Measurements from ENCODE around the gene OSBP2. TPM values are rescaled to one million over a fixed set of nuclear protein-coding genes. Genes with fewer than 3 reads are reported as not detected.
"Not testable (repeated sequence)": the region's sequence is repeated elsewhere in the genome, so short reads cannot be mapped to it uniquely, and the experiment has no call there.

Gene OSBP2
- polyA plus RNA-seq, 2 donors: 2.5 to 2.7 TPM

- no peaks in the 10 kb centered on the region for H3K9me3 ChIP-seq (ENCODE audit: control insufficient read depth in 2 of 2, insufficient read depth in 1 of 2, low read depth in 1 of 2, low read length in 1 of 2)
- no peaks in the 10 kb centered on the region for H3K36me3 ChIP-seq (ENCODE audit: control insufficient read depth in 2 of 2, insufficient read depth in 2 of 2, low read length in 1 of 2)
- H3K27me3 ChIP-seq (ENCODE audit: control insufficient read depth in 1 of 2, insufficient read depth in 2 of 2, low read length in 2 of 2): no peaks in the 10 kb centered on the region
- no peak overlapping the region for H3K27ac ChIP-seq (ENCODE audit: low read depth in 2 of 2, low read length in 1 of 2)
- H3K4me3 ChIP-seq (ENCODE audit: low read depth in 1 of 2, low read length in 2 of 2): no peak overlapping the region
- 87 to 88% methylated on average over 6 of the region's 6 CpGs for WGBS, 2 donors
- peaks cover 0 to 3% of the 10 kb centered on the region in 2 donors for H3K4me1 ChIP-seq (ENCODE audit: control insufficient read depth in 2 of 2, insufficient read depth in 2 of 2, low read length in 1 of 2)
These were observed 37.0 kb downstream of the OSBP2 start for GRCh38 chr22:30731658-30732057.

GRCh38 chr22:30732426-30732825, 37.8 kb downstream of the OSBP2 start:
- no peak overlapping the region for H3K4me3 ChIP-seq (ENCODE audit: low read depth in 1 of 2, low read length in 2 of 2)
- peaks cover 0 to 3% of the 10 kb centered on the region in 2 donors for H3K4me1 ChIP-seq (ENCODE audit: control insufficient read depth in 2 of 2, insufficient read depth in 2 of 2, low read length in 1 of 2)
- no peaks in the 10 kb centered on the region for H3K36me3 ChIP-seq (ENCODE audit: control insufficient read depth in 2 of 2, insufficient read depth in 2 of 2, low read length in 1 of 2)
- H3K9me3 ChIP-seq (ENCODE audit: control insufficient read depth in 2 of 2, insufficient read depth in 1 of 2, low read depth in 1 of 2, low read length in 1 of 2): no peaks in the 10 kb centered on the region
- WGBS, 2 donors: 95% methylated on average over 5 of the region's 5 CpGs
- no peak overlapping the region for H3K27ac ChIP-seq (ENCODE audit: low read depth in 2 of 2, low read length in 1 of 2)
- no peaks in the 10 kb centered on the region for H3K27me3 ChIP-seq (ENCODE audit: control insufficient read depth in 1 of 2, insufficient read depth in 2 of 2, low read length in 2 of 2)

- no peak overlapping the region for H3K4me3 ChIP-seq (ENCODE audit: low read depth in 1 of 2, low read length in 2 of 2)
- H3K27me3 ChIP-seq (ENCODE audit: control insufficient read depth in 1 of 2, insufficient read depth in 2 of 2, low read length in 2 of 2): no peaks in the 10 kb centered on the region
- WGBS, 2 donors: 83% methylated on average over 7 of the region's 7 CpGs
- no peak overlapping the region for H3K27ac ChIP-seq (ENCODE audit: low read depth in 2 of 2, low read length in 1 of 2)
- no peaks in the 10 kb centered on the region for H3K36me3 ChIP-seq (ENCODE audit: control insufficient read depth in 2 of 2, insufficient read depth in 2 of 2, low read length in 1 of 2)
- peaks cover 0 to 3% of the 10 kb centered on the region in 2 donors for H3K4me1 ChIP-seq (ENCODE audit: control insufficient read depth in 2 of 2, insufficient read depth in 2 of 2, low read length in 1 of 2)
- H3K9me3 ChIP-seq (ENCODE audit: control insufficient read depth in 2 of 2, insufficient read depth in 1 of 2, low read depth in 1 of 2, low read length in 1 of 2): no peaks in the 10 kb centered on the region
These were observed 38.5 kb downstream of the OSBP2 start for GRCh38 chr22:30733181-30733631.

GRCh38 chr22:30740007-30740406, 45.3 kb downstream of the OSBP2 start:
- WGBS, 2 donors: 71% methylated on average over 7 of the region's 7 CpGs
- not testable (repeated sequence) for H3K27me3 ChIP-seq (ENCODE audit: control insufficient read depth in 1 of 2, insufficient read depth in 2 of 2, low read length in 2 of 2); H3K9me3 ChIP-seq (ENCODE audit: control insufficient read depth in 2 of 2, insufficient read depth in 1 of 2, low read depth in 1 of 2, low read length in 1 of 2); H3K27ac ChIP-seq (ENCODE audit: low read depth in 2 of 2, low read length in 1 of 2); H3K4me3 ChIP-seq (ENCODE audit: low read depth in 1 of 2, low read length in 2 of 2); H3K36me3 ChIP-seq (ENCODE audit: control insufficient read depth in 2 of 2, insufficient read depth in 2 of 2, low read length in 1 of 2); H3K4me1 ChIP-seq (ENCODE audit: control insufficient read depth in 2 of 2, insufficient read depth in 2 of 2, low read length in 1 of 2)

- not testable (repeated sequence) for H3K27ac ChIP-seq (ENCODE audit: low read depth in 2 of 2, low read length in 1 of 2); H3K4me1 ChIP-seq (ENCODE audit: control insufficient read depth in 2 of 2, insufficient read depth in 2 of 2, low read length in 1 of 2); H3K9me3 ChIP-seq (ENCODE audit: control insufficient read depth in 2 of 2, insufficient read depth in 1 of 2, low read depth in 1 of 2, low read length in 1 of 2); H3K36me3 ChIP-seq (ENCODE audit: control insufficient read depth in 2 of 2, insufficient read depth in 2 of 2, low read length in 1 of 2); H3K4me3 ChIP-seq (ENCODE audit: low read depth in 1 of 2, low read length in 2 of 2); H3K27me3 ChIP-seq (ENCODE audit: control insufficient read depth in 1 of 2, insufficient read depth in 2 of 2, low read length in 2 of 2)
- 86 to 87% methylated on average over 5 of the region's 5 CpGs for WGBS, 2 donors
These were observed 45.8 kb downstream of the OSBP2 start for GRCh38 chr22:30740511-30740910.

- no peaks in the 10 kb centered on the region for H3K4me1 ChIP-seq (ENCODE audit: control insufficient read depth in 2 of 2, insufficient read depth in 2 of 2, low read length in 1 of 2)
- H3K27me3 ChIP-seq (ENCODE audit: control insufficient read depth in 1 of 2, insufficient read depth in 2 of 2, low read length in 2 of 2): no peaks in the 10 kb centered on the region
- WGBS, 2 donors: 72 to 82% methylated on average over 6 of the region's 6 CpGs
- no peak overlapping the region for H3K4me3 ChIP-seq (ENCODE audit: low read depth in 1 of 2, low read length in 2 of 2)
- no peak overlapping the region for H3K27ac ChIP-seq (ENCODE audit: low read depth in 2 of 2, low read length in 1 of 2)
- H3K36me3 ChIP-seq (ENCODE audit: control insufficient read depth in 2 of 2, insufficient read depth in 2 of 2, low read length in 1 of 2): no peaks in the 10 kb centered on the region
- no peaks in the 10 kb centered on the region for H3K9me3 ChIP-seq (ENCODE audit: control insufficient read depth in 2 of 2, insufficient read depth in 1 of 2, low read depth in 1 of 2, low read length in 1 of 2)
These were observed 47.9 kb downstream of the OSBP2 start for GRCh38 chr22:30742291-30743256.

- Histone ChIP-seq H3K9me3 (ENCODE audit: control insufficient read depth in 2 of 2, insufficient read depth in 1 of 2, low read depth in 1 of 2, low read length in 1 of 2) (no peaks in the 10 kb centered on the region), H3K27ac (ENCODE audit: low read depth in 2 of 2, low read length in 1 of 2) (no peak overlapping the region), H3K36me3 (ENCODE audit: control insufficient read depth in 2 of 2, insufficient read depth in 2 of 2, low read length in 1 of 2) (no peaks in the 10 kb centered on the region), H3K4me3 (ENCODE audit: low read depth in 1 of 2, low read length in 2 of 2) (no peak overlapping the region), H3K27me3 (ENCODE audit: control insufficient read depth in 1 of 2, insufficient read depth in 2 of 2, low read length in 2 of 2) (no peaks in the 10 kb centered on the region), H3K4me1 (ENCODE audit: control insufficient read depth in 2 of 2, insufficient read depth in 2 of 2, low read length in 1 of 2) (no peaks in the 10 kb centered on the region)
- WGBS, 2 donors: 74 to 78% methylated on average over 10 of the region's 10 CpGs
These were observed 48.8 kb downstream of the OSBP2 start for GRCh38 chr22:30743257-30744020.

GRCh38 chr22:30744224-30744623, 49.5 kb downstream of the OSBP2 start:
- H3K9me3 ChIP-seq (ENCODE audit: control insufficient read depth in 2 of 2, insufficient read depth in 1 of 2, low read depth in 1 of 2, low read length in 1 of 2): no peaks in the 10 kb centered on the region
- WGBS, 2 donors: 83 to 86% methylated on average over 3 of the region's 3 CpGs
- no peaks in the 10 kb centered on the region for H3K4me1 ChIP-seq (ENCODE audit: control insufficient read depth in 2 of 2, insufficient read depth in 2 of 2, low read length in 1 of 2)
- no peaks in the 10 kb centered on the region for H3K36me3 ChIP-seq (ENCODE audit: control insufficient read depth in 2 of 2, insufficient read depth in 2 of 2, low read length in 1 of 2)
- H3K27ac ChIP-seq (ENCODE audit: low read depth in 2 of 2, low read length in 1 of 2): no peak overlapping the region
- no peaks in the 10 kb centered on the region for H3K27me3 ChIP-seq (ENCODE audit: control insufficient read depth in 1 of 2, insufficient read depth in 2 of 2, low read length in 2 of 2)
- H3K4me3 ChIP-seq (ENCODE audit: low read depth in 1 of 2, low read length in 2 of 2): no peak overlapping the region

GRCh38 chr22:30747493-30747892, 52.8 kb downstream of the OSBP2 start:
- Histone ChIP-seq H3K4me1 (ENCODE audit: control insufficient read depth in 2 of 2, insufficient read depth in 2 of 2, low read length in 1 of 2) (no peaks in the 10 kb centered on the region), H3K36me3 (ENCODE audit: control insufficient read depth in 2 of 2, insufficient read depth in 2 of 2, low read length in 1 of 2) (no peaks in the 10 kb centered on the region), H3K9me3 (ENCODE audit: control insufficient read depth in 2 of 2, insufficient read depth in 1 of 2, low read depth in 1 of 2, low read length in 1 of 2) (no peaks in the 10 kb centered on the region), H3K27me3 (ENCODE audit: control insufficient read depth in 1 of 2, insufficient read depth in 2 of 2, low read length in 2 of 2) (no peaks in the 10 kb centered on the region), H3K4me3 (ENCODE audit: low read depth in 1 of 2, low read length in 2 of 2) (no peak overlapping the region), H3K27ac (ENCODE audit: low read depth in 2 of 2, low read length in 1 of 2) (no peak overlapping the region)
- WGBS, 2 donors: 78 to 79% methylated on average over 7 of the region's 7 CpGs

Data from esophagus (tissue), 2 donors.